Neural progenitor cell (in vitro differentiated cells): ENCODE results near the gene MPLKIP.
"Not testable (repeated sequence)": the region's sequence is repeated elsewhere in the genome, so short reads cannot be mapped to it uniquely, and the experiment has no call there.

Experiments used
- EZH2 ChIP-seq: fragments of 200-600 bp; sonication (generic); IDR thresholded peaks from 2 replicates; pipeline ENCODE4 v1.6.1; 2017; ENCODE audit warnings: antibody characterized with exemption, mild to moderate bottlenecking, moderate library complexity
- EZH2phosphoT487 ChIP-seq: fragments of 200-600 bp; sonication (generic); IDR thresholded peaks from 2 replicates; pipeline ENCODE4 v1.6.1; 2017; ENCODE audit warnings: antibody characterized with exemption

- not testable (repeated sequence) for TF ChIP-seq EZH2phosphoT487, EZH2
Measured at GRCh38 chr7:40139891-40140290, 5.5 kb upstream of the MPLKIP start.
